Neural cell (in vitro differentiated cells): ENCODE data around the gene ABCF3. TPM values are rescaled to one million over a fixed set of nuclear protein-coding genes. Genes with fewer than 3 reads are reported as not detected.

ENCODE experiments used
- H2AFZ ChIP-seq: fragments of 200-600, 300-800 bp; sonication (generic), shearing (Covaris generic); 2 replicates; pipeline ENCODE4 v1.6.0; 2014; ENCODE audit warnings: low read depth, mild to moderate bottlenecking, antibody characterized with exemption, low read length, moderate library complexity
- H3F3A ChIP-seq: fragments of 200-600 bp; shearing (Covaris generic); 2 replicates; pipeline ENCODE4 v1.6.1; 2016; ENCODE audit warnings: mild to moderate bottlenecking, moderate library complexity, mixed read lengths, antibody characterized with exemption, low read length; ENCODE audit not compliant: insufficient read depth, poor library complexity, severe bottlenecking
- H3K27ac ChIP-seq: fragments of 200-600, 300-800 bp; sonication (generic), shearing (Covaris generic); 2 replicates; pipeline ENCODE4 v1.5.1; 2014; ENCODE audit warnings: mild to moderate bottlenecking, low read length, moderate library complexity
- H3K27me3 ChIP-seq: fragments of 300-800, 200-600 bp; sonication (generic), shearing (Covaris generic); 2 replicates; pipeline ENCODE4 v1.6.0; 2014; ENCODE audit warnings: mild to moderate bottlenecking, low read depth, low read length, moderate library complexity; ENCODE audit not compliant: insufficient read depth
- H3K36me3 ChIP-seq: fragments of 300-800, 200-600 bp; sonication (generic), shearing (Covaris generic); 2 replicates; pipeline ENCODE4 v1.5.1; 2014; ENCODE audit warnings: mild to moderate bottlenecking, antibody characterized with exemption, low read length, moderate library complexity; ENCODE audit not compliant: insufficient read depth
- H3K4me2 ChIP-seq: fragments of 300-800, 200-600 bp; sonication (generic), shearing (Covaris generic); 2 replicates; pipeline ENCODE4 v1.6.0; 2014; ENCODE audit warnings: mild to moderate bottlenecking, low read length
- H3K4me3 ChIP-seq: fragments of 300-800, 200-600 bp; sonication (generic), shearing (Covaris generic); 2 replicates; pipeline ENCODE4 v1.5.1; 2014; ENCODE audit warnings: mild to moderate bottlenecking, low read length, moderate library complexity
- H3K79me2 ChIP-seq: fragments of 200-600 bp; shearing (Covaris generic); replicated peaks from 2 replicates; pipeline ENCODE4 v1.6.0; 2014; ENCODE audit warnings: mild to moderate bottlenecking, low read length, moderate library complexity; ENCODE audit not compliant: insufficient read depth
- H3K9ac ChIP-seq: fragments of 300-800, 200-600 bp; sonication (generic), shearing (Covaris generic); 2 replicates; pipeline ENCODE4 v1.6.1; 2016; ENCODE audit warnings: mild to moderate bottlenecking, low read length, mixed read lengths
- H3K9me2 ChIP-seq: fragments of 200-600 bp; shearing (Covaris generic); 2 replicates; pipeline ENCODE4 v1.6.1; 2016; ENCODE audit warnings: mild to moderate bottlenecking, low read length, mixed read lengths; ENCODE audit not compliant: insufficient read depth
- H3K9me3 ChIP-seq: fragments of 200-600, 300-800 bp; sonication (generic), shearing (Covaris generic); 2 replicates; pipeline ENCODE4 v1.6.1; 2016; ENCODE audit warnings: mild to moderate bottlenecking, mixed run types, low read length, moderate library complexity, mixed read lengths
- H4K20me1 ChIP-seq: fragments of 200-600 bp; shearing (Covaris generic); 2 replicates; pipeline ENCODE4 v1.6.1; 2016; ENCODE audit warnings: mild to moderate bottlenecking, mixed run types; ENCODE audit not compliant: insufficient read depth
- CTCF ChIP-seq: fragments of 450-650 bp; IDR thresholded peaks from 2 replicates; pipeline ENCODE4 v1.5.1; 2014; ENCODE audit warnings: antibody characterized with exemption, mild to moderate bottlenecking, moderate library complexity; ENCODE audit not compliant: poor library complexity, severe bottlenecking
- EP300 ChIP-seq: fragments of 450-650 bp; conservative IDR thresholded peaks from 2 replicates; pipeline ENCODE4 v1.6.1; 2014; ENCODE audit warnings: antibody characterized with exemption, mild to moderate bottlenecking, moderate library complexity; ENCODE audit not compliant: poor library complexity, severe bottlenecking
- EZH2 ChIP-seq: fragments of 200-600, 300-800 bp; shearing (Covaris generic), sonication (generic); IDR thresholded peaks from 2 replicates; pipeline ENCODE4 v1.6.1; 2014; ENCODE audit warnings: antibody characterized with exemption, low read length, borderline replicate concordance, mild to moderate bottlenecking; ENCODE audit not compliant: insufficient read depth, poor library complexity, severe bottlenecking
- MXI1 ChIP-seq: fragments of 450-650 bp; conservative IDR thresholded peaks from 2 replicates; pipeline ENCODE4 v1.6.1; 2014; ENCODE audit warnings: antibody characterized with exemption, mild to moderate bottlenecking; ENCODE audit not compliant: poor library complexity, severe bottlenecking
- POLR2AphosphoS5 ChIP-seq: IDR thresholded peaks from 2 replicates; pipeline ENCODE4 v1.6.1; 2012
- RAD21 ChIP-seq: fragments of 450-650 bp; conservative IDR thresholded peaks from 2 replicates; pipeline ENCODE4 v1.6.1; 2014; ENCODE audit warnings: antibody characterized with exemption, mild to moderate bottlenecking, moderate library complexity
- REST ChIP-seq: IDR thresholded peaks from 2 replicates; pipeline ENCODE4 v1.6.1; 2012; ENCODE audit warnings: borderline replicate concordance
- SMC3 ChIP-seq: fragments of 450-650 bp; conservative IDR thresholded peaks from 2 replicates; pipeline ENCODE4 v1.6.1; 2014; ENCODE audit warnings: antibody characterized with exemption, mild to moderate bottlenecking, moderate library complexity; ENCODE audit not compliant: poor library complexity
- TAF1 ChIP-seq: IDR thresholded peaks from 2 replicates; pipeline ENCODE4 v1.6.1; 2012; ENCODE audit warnings: low read depth
- polyA plus RNA-seq: library from polyadenylated mRNA; depleted of rRNA; stranded (reverse); fragments of >200 nt; gene quantifications from 2 replicates; pipeline ENCODE4 v1.2.3, GENCODE V29; 2014

ABCF3 gene
- polyA plus RNA-seq, 1 donor from 2014 or later: 40.3 TPM

DNA sequence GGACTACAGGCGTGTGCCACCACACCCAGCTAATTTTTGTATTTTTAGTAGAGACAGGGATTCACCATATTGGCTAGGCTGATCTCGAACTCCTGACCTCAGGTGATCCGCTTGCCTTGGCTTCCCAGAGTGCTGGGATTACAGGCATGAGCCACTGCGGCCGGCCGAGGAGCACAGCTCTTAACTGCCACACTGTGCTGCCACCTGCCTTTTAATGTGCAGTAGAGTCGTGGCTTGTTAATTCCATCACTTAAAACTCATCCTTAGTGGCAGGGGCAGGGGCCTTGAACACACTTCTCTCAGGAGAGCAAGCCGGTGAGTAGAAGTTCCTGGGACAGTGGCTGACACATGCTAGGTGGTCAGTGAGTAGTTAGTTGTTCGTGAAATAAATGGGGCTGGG, 12.5 kb downstream of the ABCF3 start:
- no peaks in the 10 kb centered on the region for H3K27me3 ChIP-seq
- H3K9ac ChIP-seq: no peak overlapping the region
- no peaks in the 10 kb centered on the region for H3K9me3 ChIP-seq
- no peaks in the 10 kb centered on the region for H3K9me2 ChIP-seq
- H3K79me2 ChIP-seq: no peaks in the 10 kb centered on the region
- no peak overlapping the region for H3K4me2 ChIP-seq
- H2AFZ ChIP-seq: no peak overlapping the region
- H3K4me3 ChIP-seq: no peak overlapping the region
- no peaks in the 10 kb centered on the region for H3F3A ChIP-seq
- TF ChIP-seq REST: no peak
- no peak for TF ChIP-seq RAD21
- no peak for TF ChIP-seq POLR2AphosphoS5
- TF ChIP-seq TAF1: no peak
- no peak for TF ChIP-seq EP300
- TF ChIP-seq CTCF: no peak
- TF ChIP-seq SMC3: no peak
- no peak for TF ChIP-seq EZH2
- no peak for TF ChIP-seq MXI1
- H3K36me3 ChIP-seq: no peaks in the 10 kb centered on the region
- no peaks in the 10 kb centered on the region for H4K20me1 ChIP-seq
- no peak overlapping the region for H3K27ac ChIP-seq

GRCh38 chr3:184200825-184201224, 14.8 kb downstream of the ABCF3 start:
- no peaks in the 10 kb centered on the region for H3K9me2 ChIP-seq
- H3K9me3 ChIP-seq: no peaks in the 10 kb centered on the region
- H3K27ac ChIP-seq: no peak overlapping the region
- no peak overlapping the region for H3K9ac ChIP-seq
- no peak for TF ChIP-seq MXI1
- TF ChIP-seq SMC3: no peak
- no peak for TF ChIP-seq CTCF
- TF ChIP-seq RAD21: no peak
- TF ChIP-seq EZH2: no peak
- TF ChIP-seq REST: no peak
- no peak for TF ChIP-seq EP300
- TF ChIP-seq TAF1: no peak
- no peak for TF ChIP-seq POLR2AphosphoS5
- no peak overlapping the region for H2AFZ ChIP-seq
- H4K20me1 ChIP-seq: no peaks in the 10 kb centered on the region
- no peaks in the 10 kb centered on the region for H3F3A ChIP-seq
- no peaks in the 10 kb centered on the region for H3K36me3 ChIP-seq
- H3K4me2 ChIP-seq: no peak overlapping the region
- no peaks in the 10 kb centered on the region for H3K79me2 ChIP-seq
- H3K4me3 ChIP-seq: no peak overlapping the region
- H3K27me3 ChIP-seq: no peaks in the 10 kb centered on the region
